ENCODE data around the gene PITPNC1. TPM values are rescaled to one million over a fixed set of nuclear protein-coding genes. Genes with fewer than 3 reads are reported as not detected.
A peak's percentile ranks its signal among the peaks of the same experiment; 100 is the strongest.

PITPNC1 gene
- total RNA-seq, 4 donors from 2014 or later = 8.0 to 20.4 (median 9.6) TPM

DNA sequence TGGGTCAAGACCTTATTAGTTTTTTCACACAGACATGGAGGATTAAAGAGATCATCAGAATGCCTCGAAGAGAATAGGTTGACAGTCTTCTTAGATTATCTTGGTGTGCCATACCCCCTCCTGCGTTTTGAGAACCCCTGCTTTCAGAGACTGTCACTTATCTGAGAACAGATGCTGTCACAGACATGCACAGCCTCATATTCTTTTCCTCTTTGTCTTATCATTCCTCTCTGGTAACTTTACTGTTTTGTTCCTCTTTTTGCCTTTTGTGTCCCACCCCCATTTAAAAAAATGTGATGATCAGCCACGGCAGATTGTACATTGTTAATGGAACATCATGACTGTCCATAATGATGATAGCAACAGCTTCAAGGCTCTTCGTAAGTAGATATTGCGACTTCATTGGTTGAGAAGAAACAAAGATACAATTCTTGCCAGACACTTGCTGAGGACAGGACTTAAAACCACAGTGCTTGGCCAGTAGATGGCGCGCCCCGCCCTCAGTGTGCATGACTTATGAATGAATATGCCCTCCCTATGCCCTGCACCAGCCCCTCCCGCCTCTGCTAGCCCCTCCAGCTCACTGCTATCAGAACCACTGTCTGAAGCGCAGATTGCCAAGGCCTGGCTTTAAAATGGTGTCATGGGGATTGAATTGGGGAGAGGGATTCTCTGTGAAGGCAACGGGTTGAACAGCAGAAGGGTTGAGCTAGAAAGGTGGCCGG lies 2.6 kb upstream of the PITPNC1 start:
- Histone ChIP-seq H3K9me3 (no peaks in the 10 kb centered on the region), H3K27ac (no peak overlapping the region), H3K4me1 (peaks cover 0 to 27% (median 7%) of the 10 kb centered on the region in 4 donors), H3K27me3 (no peaks in the 10 kb centered on the region), H3K36me3 (no peaks in the 10 kb centered on the region), H3K4me3 (no peak overlapping the region)
- peak; percentile 77 to 92 for DNase-seq (ENCODE audit: low spot score in 2 of 2)
- TF ChIP-seq, protein P1, sequence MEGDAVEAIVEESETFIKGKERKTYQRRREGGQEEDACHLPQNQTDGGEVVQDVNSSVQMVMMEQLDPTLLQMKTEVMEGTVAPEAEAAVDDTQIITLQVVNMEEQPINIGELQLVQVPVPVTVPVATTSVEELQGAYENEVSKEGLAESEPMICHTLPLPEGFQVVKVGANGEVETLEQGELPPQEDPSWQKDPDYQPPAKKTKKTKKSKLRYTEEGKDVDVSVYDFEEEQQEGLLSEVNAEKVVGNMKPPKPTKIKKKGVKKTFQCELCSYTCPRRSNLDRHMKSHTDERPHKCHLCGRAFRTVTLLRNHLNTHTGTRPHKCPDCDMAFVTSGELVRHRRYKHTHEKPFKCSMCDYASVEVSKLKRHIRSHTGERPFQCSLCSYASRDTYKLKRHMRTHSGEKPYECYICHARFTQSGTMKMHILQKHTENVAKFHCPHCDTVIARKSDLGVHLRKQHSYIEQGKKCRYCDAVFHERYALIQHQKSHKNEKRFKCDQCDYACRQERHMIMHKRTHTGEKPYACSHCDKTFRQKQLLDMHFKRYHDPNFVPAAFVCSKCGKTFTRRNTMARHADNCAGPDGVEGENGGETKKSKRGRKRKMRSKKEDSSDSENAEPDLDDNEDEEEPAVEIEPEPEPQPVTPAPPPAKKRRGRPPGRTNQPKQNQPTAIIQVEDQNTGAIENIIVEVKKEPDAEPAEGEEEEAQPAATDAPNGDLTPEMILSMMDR (IDR thresholded peaks at IDR 0.05) = peak; percentile 64 to 74 (median 71)
- TF ChIP-seq EP300 (IDR thresholded peaks at IDR 0.05) = no peak
- WGBS, 2 donors = 19 to 20% methylated on average over 12 of the region's 12 CpGs

DNA sequence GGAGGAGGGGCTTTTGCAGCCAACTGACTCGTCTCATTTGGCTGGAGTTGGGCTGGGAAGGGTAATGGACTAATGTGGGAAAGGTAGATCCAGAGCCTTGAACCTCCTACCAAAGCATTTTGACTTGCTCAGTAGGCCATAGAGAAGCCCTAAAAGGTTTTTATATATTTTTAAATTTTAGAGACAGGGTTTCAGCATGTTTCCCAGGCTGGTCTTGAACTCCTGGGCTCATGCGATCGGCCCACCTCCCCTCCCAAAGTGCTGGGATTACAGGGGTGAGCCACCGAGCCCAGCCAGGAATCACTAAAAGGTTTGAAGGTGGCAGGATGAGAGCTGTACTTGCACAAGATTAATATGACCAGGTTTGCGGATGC lies 2.0 kb upstream of the PITPNC1 start:
- no peak overlapping the region for H3K4me3 ChIP-seq
- H3K27ac ChIP-seq = no peak overlapping the region
- no peaks in the 10 kb centered on the region for H3K9me3 ChIP-seq
- TF ChIP-seq, protein P1 (IDR thresholded peaks at IDR 0.05) = no peak
- no peak for TF ChIP-seq EP300 (IDR thresholded peaks at IDR 0.05)
- no peak for TF ChIP-seq POLR2A (IDR thresholded peaks at IDR 0.05)
- no peaks in the 10 kb centered on the region for H3K36me3 ChIP-seq
- no peak for DNase-seq (ENCODE audit: low spot score in 2 of 2)
- H3K4me1 ChIP-seq = peaks cover 0 to 29% (median 7%) of the 10 kb centered on the region in 4 donors
- WGBS, 2 donors = 76 to 80% methylated on average over 5 of the region's 5 CpGs
- H3K27me3 ChIP-seq = no peaks in the 10 kb centered on the region

DNA sequence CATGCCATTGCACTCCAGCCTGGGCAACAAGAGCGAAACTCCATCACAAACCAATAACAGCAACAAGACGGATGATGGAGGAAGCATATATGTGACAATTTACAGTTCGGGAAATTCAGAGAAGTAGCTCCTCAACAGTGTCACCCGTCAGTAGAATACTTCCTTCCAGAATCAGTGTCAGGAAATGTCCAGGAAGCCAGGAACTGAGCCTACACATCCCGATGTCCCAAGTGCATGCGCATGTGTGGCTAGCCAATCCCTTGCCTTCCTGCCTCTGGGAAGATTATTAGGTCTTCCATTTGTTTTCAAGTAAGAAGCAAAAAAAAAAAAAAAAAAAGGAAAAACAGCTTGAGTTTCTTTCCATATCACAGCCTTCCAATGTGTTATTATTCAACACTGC lies 1.4 kb upstream of the PITPNC1 start:
- no peaks in the 10 kb centered on the region for H3K9me3 ChIP-seq
- peaks cover 0 to 29% (median 7%) of the 10 kb centered on the region in 4 donors for H3K4me1 ChIP-seq
- H3K27me3 ChIP-seq = no peaks in the 10 kb centered on the region
- 67 to 80% methylated on average over 6 of the region's 6 CpGs for WGBS, 2 donors
- DNase-seq (ENCODE audit: low spot score in 2 of 2) = no peak
- TF ChIP-seq, protein P1 (IDR thresholded peaks at IDR 0.05) = no peak
- TF ChIP-seq POLR2A (IDR thresholded peaks at IDR 0.05) (no peak), EP300 (IDR thresholded peaks at IDR 0.05) (no peak)
- H3K36me3 ChIP-seq = no peaks in the 10 kb centered on the region
- H3K4me3 ChIP-seq = no peak overlapping the region
- peak overlapping the region in 1 of 4 donors; percentile 95 for H3K27ac ChIP-seq

DNA sequence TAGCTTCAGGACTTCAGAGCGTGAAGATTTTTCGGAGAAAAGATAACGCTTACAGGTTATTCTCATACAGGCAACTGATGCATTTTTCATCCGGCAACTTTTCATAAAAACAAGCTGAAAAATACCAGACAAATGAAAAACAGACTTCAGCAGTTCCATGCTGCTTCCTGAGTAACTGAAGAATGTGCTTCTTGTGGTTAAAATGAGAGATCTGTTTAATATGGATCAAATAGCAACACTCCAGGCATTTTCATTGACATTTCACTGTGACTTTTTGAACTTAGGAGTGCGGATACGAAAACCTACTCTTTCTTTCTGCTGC lies 705 bp upstream of the PITPNC1 start:
- Histone ChIP-seq H3K4me1 (peaks cover 0 to 29% (median 7%) of the 10 kb centered on the region in 4 donors), H3K9me3 (no peaks in the 10 kb centered on the region), H3K27me3 (no peaks in the 10 kb centered on the region), H3K27ac (peak overlapping the region; percentile 84 to 95 (median 87)), H3K4me3 (peak overlapping the region; percentile 67 to 88 (median 80)), H3K36me3 (no peaks in the 10 kb centered on the region)
- no peak for TF ChIP-seq EP300 (IDR thresholded peaks at IDR 0.05)
- TF ChIP-seq, protein P1 (IDR thresholded peaks at IDR 0.05) = no peak
- TF ChIP-seq POLR2A (IDR thresholded peaks at IDR 0.05) = no peak
- no peak for DNase-seq (ENCODE audit: low spot score in 2 of 2)
- WGBS, 2 donors = 22% methylated on average over 6 of the region's 6 CpGs

DNA sequence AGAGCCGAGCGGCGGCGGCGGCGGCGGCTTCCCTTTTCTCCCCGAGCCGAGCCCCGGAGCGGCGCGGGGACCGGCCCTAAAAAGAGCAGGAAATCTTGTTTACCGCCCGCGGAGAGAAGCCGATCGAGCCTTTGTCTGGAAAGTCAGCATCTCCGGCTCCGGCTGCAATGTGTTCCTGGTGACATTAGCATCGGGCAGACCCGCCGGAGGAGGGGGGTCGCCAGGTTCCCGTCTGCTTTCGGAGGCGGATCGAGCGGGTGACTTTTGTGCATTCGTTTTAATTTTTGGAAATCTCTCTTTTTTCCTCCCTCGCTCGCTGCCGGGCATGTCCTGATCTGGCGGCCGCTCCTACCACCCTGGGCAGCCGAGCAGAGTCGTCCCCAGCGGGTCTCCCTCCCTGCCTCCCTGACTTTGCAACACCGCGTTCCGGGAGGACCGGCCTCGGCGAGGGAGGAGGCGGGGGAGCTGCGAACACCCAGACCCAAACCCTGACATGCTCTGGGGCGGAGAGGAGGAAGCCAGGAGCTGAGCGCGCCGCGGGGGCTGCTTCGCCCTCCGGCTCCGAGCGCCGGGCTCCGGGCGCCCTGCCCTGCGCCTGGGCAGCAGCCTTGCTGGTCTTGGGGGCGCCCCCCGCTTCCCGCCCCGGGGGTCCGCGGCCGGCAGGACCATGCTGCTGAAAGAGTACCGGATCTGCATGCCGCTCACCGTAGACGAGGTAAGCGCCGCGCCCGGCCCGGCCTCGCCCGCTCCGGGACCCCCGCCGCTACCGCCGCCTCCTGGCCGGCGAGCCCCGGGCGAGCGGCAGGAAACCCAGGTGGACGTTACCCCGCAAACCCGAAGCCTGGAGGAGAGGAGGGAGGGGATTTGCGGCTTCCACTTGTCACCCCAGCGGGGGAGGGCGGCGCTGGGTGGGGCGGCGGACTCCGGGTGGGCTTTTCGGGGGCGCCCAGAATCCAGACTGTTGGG lies 690 bp downstream of the PITPNC1 start:
- DNase-seq (ENCODE audit: low spot score in 2 of 2) = no peak
- H3K9me3 ChIP-seq = no peaks in the 10 kb centered on the region
- no peak for TF ChIP-seq POLR2A (IDR thresholded peaks at IDR 0.05)
- TF ChIP-seq, protein P1 (IDR thresholded peaks at IDR 0.05) = peak in 3 of 5 experiments; percentile 9 to 33 (median 27)
- H3K27ac ChIP-seq = peak overlapping the region; percentile 84 to 95 (median 87)
- H3K36me3 ChIP-seq = no peaks in the 10 kb centered on the region
- H3K4me1 ChIP-seq = peaks cover 0 to 29% (median 7%) of the 10 kb centered on the region in 4 donors
- H3K4me3 ChIP-seq = peak overlapping the region; percentile 67 to 88 (median 80)
- WGBS, 2 donors = 0 to 1% methylated on average over 36 to 43 of the region's 100 CpGs
- no peaks in the 10 kb centered on the region for H3K27me3 ChIP-seq

Measured in tibial nerve (tissue), 4 donors.